Measurements from ENCODE around the gene TRAF1. TPM values are rescaled to one million over a fixed set of nuclear protein-coding genes. Genes with fewer than 3 reads are reported as not detected.

The TRAF1 gene
- total RNA-seq, 3 donors from 2014 or later (not counting 1 experiment from before 2014, with no cell fraction given): 23.4 to 33.9 (median 30.5) TPM

DNA sequence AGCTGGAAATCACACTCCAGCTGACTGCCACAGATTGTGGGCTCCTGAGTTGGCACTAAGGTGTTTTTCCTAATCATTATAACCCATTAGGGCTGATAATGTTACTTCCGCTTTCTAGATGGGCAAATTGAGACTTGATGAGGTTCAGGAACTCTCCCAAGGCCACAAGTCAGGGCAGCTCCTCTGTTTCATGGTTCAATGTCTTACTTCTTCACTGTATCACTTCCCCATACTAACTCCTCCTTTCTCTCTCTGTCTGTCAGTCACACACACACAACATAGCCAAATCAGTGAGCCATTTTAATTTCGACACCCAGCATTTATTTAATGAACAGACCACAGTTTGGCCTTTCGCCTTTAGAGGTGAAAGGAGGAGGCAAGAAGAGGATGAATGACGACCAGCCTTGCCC, 17.8 kb upstream of the TRAF1 start:
- Mint-ChIP-seq H3K9me3 (no peaks in the 10 kb centered on the region), H3K27me3 (ENCODE audit: low read depth in 2 of 2) (peaks cover 0 to 9% of the 10 kb centered on the region in 2 donors), H3K4me1 (no peaks in the 10 kb centered on the region), H3K27ac (no peak overlapping the region), H3K36me3 (no peaks in the 10 kb centered on the region), H3K4me3 (no peak overlapping the region)
- H3K27me3 ChIP-seq (ENCODE audit: control insufficient read depth, insufficient read depth, low read length): no peaks in the 10 kb centered on the region
- peaks cover 3% of the 10 kb centered on the region for H3K4me1 ChIP-seq (ENCODE audit: control insufficient read depth, insufficient read depth, low read length)
- TF ChIP-seq, protein P1, sequence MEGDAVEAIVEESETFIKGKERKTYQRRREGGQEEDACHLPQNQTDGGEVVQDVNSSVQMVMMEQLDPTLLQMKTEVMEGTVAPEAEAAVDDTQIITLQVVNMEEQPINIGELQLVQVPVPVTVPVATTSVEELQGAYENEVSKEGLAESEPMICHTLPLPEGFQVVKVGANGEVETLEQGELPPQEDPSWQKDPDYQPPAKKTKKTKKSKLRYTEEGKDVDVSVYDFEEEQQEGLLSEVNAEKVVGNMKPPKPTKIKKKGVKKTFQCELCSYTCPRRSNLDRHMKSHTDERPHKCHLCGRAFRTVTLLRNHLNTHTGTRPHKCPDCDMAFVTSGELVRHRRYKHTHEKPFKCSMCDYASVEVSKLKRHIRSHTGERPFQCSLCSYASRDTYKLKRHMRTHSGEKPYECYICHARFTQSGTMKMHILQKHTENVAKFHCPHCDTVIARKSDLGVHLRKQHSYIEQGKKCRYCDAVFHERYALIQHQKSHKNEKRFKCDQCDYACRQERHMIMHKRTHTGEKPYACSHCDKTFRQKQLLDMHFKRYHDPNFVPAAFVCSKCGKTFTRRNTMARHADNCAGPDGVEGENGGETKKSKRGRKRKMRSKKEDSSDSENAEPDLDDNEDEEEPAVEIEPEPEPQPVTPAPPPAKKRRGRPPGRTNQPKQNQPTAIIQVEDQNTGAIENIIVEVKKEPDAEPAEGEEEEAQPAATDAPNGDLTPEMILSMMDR (IDR thresholded peaks at IDR 0.05): no peak
- 75% methylated on average over 1 of the region's 4 CpGs for WGBS (ENCODE audit: insufficient coverage)
- H3K9me3 ChIP-seq (ENCODE audit: control insufficient read depth, insufficient read depth, low read length): no peaks in the 10 kb centered on the region
- H3K36me3 ChIP-seq (ENCODE audit: control insufficient read depth, insufficient read depth, low read length): no peaks in the 10 kb centered on the region
- no peak overlapping the region for H3K4me3 ChIP-seq (ENCODE audit: low read length)
- H3K27ac ChIP-seq (ENCODE audit: low read length): no peak overlapping the region
- ATAC-seq: no peak
- intact Hi-C loops (cut with micrococcal nuclease): no loop called here
- no peak for DNase-seq

DNA sequence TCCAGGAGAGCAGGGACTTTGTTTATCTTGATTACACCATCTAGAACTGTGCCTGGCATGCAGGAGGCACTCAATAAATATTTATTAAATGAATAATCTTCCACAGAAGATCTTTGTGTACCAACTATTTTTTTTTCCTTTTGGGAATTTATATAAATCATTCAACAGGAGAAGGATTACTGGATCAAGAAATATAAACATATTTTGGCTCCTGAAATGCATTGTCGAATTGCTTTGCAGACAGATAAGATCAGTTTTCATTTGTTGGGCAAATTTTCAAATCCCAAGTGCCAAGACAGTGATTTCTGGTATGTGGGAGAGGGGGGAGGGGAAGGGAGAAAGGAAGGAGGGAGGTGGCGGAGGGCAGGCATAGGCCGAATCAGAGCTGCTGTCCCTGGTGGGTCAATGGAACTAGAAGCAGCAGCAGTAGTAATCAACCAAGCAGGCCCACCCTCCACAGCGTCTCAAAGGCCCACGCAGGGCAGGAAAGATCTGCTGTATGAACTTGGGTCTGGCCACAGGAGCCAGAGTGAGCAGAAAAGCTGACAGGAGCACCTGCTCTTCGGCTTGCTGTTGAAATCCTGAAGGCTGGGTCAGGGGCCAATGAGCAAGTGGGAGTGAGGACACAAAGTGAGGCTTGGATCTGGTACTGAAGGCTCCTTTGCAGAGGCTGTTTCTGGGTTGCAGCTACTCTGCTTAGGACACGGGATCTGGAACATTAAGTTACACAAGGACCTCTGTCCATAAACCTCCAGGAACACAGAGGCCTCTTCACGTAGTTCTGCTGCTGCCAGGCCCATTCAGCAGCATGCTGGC, 15.8 kb upstream of the TRAF1 start:
- H3K9me3 ChIP-seq (ENCODE audit: control insufficient read depth, insufficient read depth, low read length): no peaks in the 10 kb centered on the region
- H3K4me3 Mint-ChIP-seq: no peak overlapping the region
- H3K27me3 Mint-ChIP-seq (ENCODE audit: low read depth in 2 of 2): peaks cover 0 to 9% of the 10 kb centered on the region in 2 donors
- H3K27ac ChIP-seq (ENCODE audit: low read length): no peak overlapping the region
- H3K36me3 Mint-ChIP-seq: no peaks in the 10 kb centered on the region
- peaks cover 3% of the 10 kb centered on the region for H3K4me1 ChIP-seq (ENCODE audit: control insufficient read depth, insufficient read depth, low read length)
- no peak for ATAC-seq
- H3K4me1 Mint-ChIP-seq: no peaks in the 10 kb centered on the region
- H3K27ac Mint-ChIP-seq: no peak overlapping the region
- H3K4me3 ChIP-seq (ENCODE audit: low read length): no peak overlapping the region
- no peaks in the 10 kb centered on the region for H3K36me3 ChIP-seq (ENCODE audit: control insufficient read depth, insufficient read depth, low read length)
- WGBS (ENCODE audit: insufficient coverage): 93% methylated on average over 8 of the region's 8 CpGs
- TF ChIP-seq, protein P1 (IDR thresholded peaks at IDR 0.05): no peak
- H3K27me3 ChIP-seq (ENCODE audit: control insufficient read depth, insufficient read depth, low read length): no peaks in the 10 kb centered on the region
- no peaks in the 10 kb centered on the region for H3K9me3 Mint-ChIP-seq
- intact Hi-C loops (cut with micrococcal nuclease): no loop called here
- no peak for DNase-seq

DNA sequence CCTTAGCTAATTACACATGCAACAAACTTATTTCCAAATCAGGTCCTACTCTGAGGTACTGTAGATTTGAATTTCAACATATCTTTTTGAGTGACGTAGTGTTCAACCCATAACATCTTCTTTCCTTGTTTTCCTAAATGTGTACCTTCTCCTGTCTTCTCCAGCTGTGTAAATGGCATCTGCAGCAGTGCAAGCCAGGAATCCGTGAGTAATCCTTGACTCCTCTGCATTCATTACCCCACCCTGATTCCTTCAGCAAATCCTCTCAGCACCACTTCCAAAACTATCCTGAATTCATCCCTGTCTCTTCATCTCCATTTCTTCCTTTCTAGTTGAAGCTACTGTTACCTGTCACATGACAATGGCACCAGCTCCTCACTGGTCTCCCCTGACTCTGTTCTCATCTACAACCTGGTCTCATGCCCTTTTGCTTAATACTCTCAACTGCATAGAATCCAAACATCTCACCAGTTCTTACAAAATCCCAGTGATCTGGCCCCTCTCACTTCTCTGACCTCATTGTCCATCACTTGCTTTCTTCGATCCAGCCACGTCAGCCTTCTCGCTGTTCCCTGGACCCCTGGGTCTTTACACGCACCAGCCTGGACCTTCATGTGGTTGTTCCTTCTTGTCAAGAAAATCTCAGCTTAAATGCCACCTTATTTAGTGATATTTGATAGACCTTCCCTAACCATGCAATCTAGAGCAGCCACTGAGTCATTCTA, 14.6 kb upstream of the TRAF1 start:
- Histone ChIP-seq H3K4me3 (ENCODE audit: low read length) (no peak overlapping the region), H3K27me3 (ENCODE audit: control insufficient read depth, insufficient read depth, low read length) (no peaks in the 10 kb centered on the region), H3K27ac (ENCODE audit: low read length) (no peak overlapping the region), H3K36me3 (ENCODE audit: control insufficient read depth, insufficient read depth, low read length) (no peaks in the 10 kb centered on the region), H3K9me3 (ENCODE audit: control insufficient read depth, insufficient read depth, low read length) (no peaks in the 10 kb centered on the region), H3K4me1 (ENCODE audit: control insufficient read depth, insufficient read depth, low read length) (peaks cover 10% of the 10 kb centered on the region)
- peaks cover 0 to 9% of the 10 kb centered on the region in 2 donors for H3K27me3 Mint-ChIP-seq (ENCODE audit: low read depth in 2 of 2)
- no peak overlapping the region for H3K4me3 Mint-ChIP-seq
- ATAC-seq (no peak), DNase-seq (no peak)
- TF ChIP-seq, protein P1 (IDR thresholded peaks at IDR 0.05): no peak
- no peaks in the 10 kb centered on the region for H3K9me3 Mint-ChIP-seq
- no peak overlapping the region for H3K27ac Mint-ChIP-seq
- 96% methylated on average over 6 of the region's 6 CpGs for WGBS (ENCODE audit: insufficient coverage)
- no peaks in the 10 kb centered on the region for H3K36me3 Mint-ChIP-seq
- H3K4me1 Mint-ChIP-seq: peaks cover 6 to 7% of the 10 kb centered on the region in 2 donors
- intact Hi-C loops (cut with micrococcal nuclease): no loop called here
